MM.1S (cell line): ENCODE data around the gene SLC51A.

Experiments
- EZH2phosphoT487 ChIP-seq: fragments of 300-600 bp; sonication (generic); IDR thresholded peaks from 2 replicates; pipeline ENCODE4 v1.6.1; 2018; ENCODE audit warnings: antibody characterized with exemption, low read length
- TF ChIP-seq, protein P1 (sequence below): fragments of 300-600 bp; sonication (generic); IDR thresholded peaks from 2 replicates; pipeline ENCODE4 v1.5.1; 2016; ENCODE audit warnings: antibody characterized with exemption, low read length, mixed read lengths

DNA sequence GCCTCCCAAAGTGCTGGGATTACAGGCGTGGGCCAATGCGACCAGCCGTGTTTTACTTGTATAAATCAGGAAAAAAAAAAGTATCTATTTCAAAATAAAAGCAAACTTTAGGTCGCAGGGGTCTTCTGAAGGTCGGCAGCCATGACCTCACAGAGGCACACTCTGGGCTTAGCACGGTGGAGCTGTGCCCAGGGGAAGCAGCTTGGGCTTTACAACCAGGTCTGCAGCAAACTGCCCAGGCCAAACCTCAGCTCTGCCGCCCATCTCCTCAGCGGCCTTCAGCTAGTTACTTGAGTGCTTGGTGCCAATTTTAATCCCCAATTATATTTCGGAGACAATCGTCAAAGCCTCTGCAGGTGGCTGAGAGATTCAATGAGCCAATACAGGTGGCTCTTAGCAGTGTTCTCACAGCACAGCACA, 35.2 kb upstream of the SLC51A start:
- TF ChIP-seq, protein P1, sequence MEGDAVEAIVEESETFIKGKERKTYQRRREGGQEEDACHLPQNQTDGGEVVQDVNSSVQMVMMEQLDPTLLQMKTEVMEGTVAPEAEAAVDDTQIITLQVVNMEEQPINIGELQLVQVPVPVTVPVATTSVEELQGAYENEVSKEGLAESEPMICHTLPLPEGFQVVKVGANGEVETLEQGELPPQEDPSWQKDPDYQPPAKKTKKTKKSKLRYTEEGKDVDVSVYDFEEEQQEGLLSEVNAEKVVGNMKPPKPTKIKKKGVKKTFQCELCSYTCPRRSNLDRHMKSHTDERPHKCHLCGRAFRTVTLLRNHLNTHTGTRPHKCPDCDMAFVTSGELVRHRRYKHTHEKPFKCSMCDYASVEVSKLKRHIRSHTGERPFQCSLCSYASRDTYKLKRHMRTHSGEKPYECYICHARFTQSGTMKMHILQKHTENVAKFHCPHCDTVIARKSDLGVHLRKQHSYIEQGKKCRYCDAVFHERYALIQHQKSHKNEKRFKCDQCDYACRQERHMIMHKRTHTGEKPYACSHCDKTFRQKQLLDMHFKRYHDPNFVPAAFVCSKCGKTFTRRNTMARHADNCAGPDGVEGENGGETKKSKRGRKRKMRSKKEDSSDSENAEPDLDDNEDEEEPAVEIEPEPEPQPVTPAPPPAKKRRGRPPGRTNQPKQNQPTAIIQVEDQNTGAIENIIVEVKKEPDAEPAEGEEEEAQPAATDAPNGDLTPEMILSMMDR: no peak
- no peak for TF ChIP-seq EZH2phosphoT487
